HG02642 (cell line): ENCODE data around the gene MPC2.
"Not testable (repeated sequence)": the region's sequence is repeated elsewhere in the genome, so short reads cannot be mapped to it uniquely, and the experiment has no call there.

Experiments used
- ATAC-seq: cut with Tn5 transposase; IDR thresholded peaks from one replicate; pipeline ENCODE4 v1.9.1; 2021; ENCODE audit warnings: mild to moderate bottlenecking; ENCODE audit not compliant: unreplicated experiment, poor library complexity

MPC2 gene

DNA sequence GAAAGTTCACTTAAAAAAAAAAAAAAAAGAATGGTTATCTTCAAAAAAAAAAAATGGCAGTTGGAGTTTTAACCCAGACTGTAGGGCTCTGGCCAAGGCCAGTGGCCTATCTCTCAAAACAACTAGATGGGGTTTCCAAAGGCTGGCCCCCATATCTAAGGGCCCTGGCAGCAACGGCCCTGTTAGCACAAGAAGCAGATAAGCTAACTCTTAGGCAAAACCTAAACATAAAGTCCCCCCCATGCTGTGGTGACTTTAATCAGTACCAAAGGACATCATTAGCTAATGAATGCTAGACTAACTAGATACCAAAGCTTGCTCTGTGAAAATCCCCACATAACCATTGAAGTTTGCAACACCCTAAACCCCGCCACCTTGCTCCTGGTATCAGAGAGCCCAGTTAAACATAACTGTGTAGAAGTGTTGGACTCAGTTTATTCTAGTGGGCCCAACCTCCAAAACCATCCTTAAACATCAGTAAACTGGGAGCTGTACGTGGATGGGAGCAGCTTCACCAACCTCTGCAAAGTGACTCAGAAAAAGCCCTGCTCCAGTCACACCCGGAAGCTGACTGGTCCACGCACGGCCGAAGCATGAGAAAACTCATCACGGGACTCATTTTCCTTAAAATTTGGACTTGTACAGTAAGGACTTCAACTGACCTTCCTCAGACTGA, 70.0 kb downstream of the MPC2 start:
- not testable (repeated sequence) for ATAC-seq
